Right lung (tissue), 5 donors: ENCODE measurements around the gene LCA5L. TPM values are rescaled to one million over a fixed set of nuclear protein-coding genes. Genes with fewer than 3 reads are reported as not detected.

Experiments used
- polyA plus RNA-seq, 5 donors: library from polyadenylated mRNA; unstranded; fragments of 120-200 nt; gene quantifications; one replicate each; pipeline versions ENCODE4 v1.2.1 to v1.2.3, GENCODE V29; 2013; ENCODE audit warnings: inconsistent platforms in 1 of 5, low replicate concordance in 1 of 5; ENCODE audit not compliant: insufficient read length in 5 of 5, insufficient read depth in 1 of 5

LCA5L gene
- polyA plus RNA-seq, 5 donors = 2.9 to 6.8 (median 4.3) TPM

Other genes with a start within 250 kb of the LCA5L start
- gene BRWD1, start 132.1 kb downstream of the LCA5L start, polyA plus RNA-seq = 10 to 100 TPM; 31.7 to 59.9 (median 48.1) TPM
- 100 to 1,000 TPM; 571 to 808 (median 708) TPM for gene HMGN1, start 96.7 kb downstream of the LCA5L start, polyA plus RNA-seq
- gene SH3BGR, start 6.2 kb upstream of the LCA5L start, polyA plus RNA-seq = 1 to 10 TPM in 4 of 5 donors, under 1 TPM in 1; 0.77 to 5.3 (median 3.4) TPM
- gene B3GALT5, start 167.2 kb upstream of the LCA5L start, polyA plus RNA-seq = 1 to 10 TPM in 2 of 5 donors, under 1 TPM in 3; 0.76 to 1.2 (median 0.95) TPM